Islet of Langerhans (tissue), 1 donor: Measurements from ENCODE around the gene CEP131.

Experiments
- FAIRE-seq: peaks from one replicate; lab custom pipeline; 2011; peaks lifted over from hg19 to GRCh38; lab: Jason Lieb, UNC

Gene CEP131

DNA sequence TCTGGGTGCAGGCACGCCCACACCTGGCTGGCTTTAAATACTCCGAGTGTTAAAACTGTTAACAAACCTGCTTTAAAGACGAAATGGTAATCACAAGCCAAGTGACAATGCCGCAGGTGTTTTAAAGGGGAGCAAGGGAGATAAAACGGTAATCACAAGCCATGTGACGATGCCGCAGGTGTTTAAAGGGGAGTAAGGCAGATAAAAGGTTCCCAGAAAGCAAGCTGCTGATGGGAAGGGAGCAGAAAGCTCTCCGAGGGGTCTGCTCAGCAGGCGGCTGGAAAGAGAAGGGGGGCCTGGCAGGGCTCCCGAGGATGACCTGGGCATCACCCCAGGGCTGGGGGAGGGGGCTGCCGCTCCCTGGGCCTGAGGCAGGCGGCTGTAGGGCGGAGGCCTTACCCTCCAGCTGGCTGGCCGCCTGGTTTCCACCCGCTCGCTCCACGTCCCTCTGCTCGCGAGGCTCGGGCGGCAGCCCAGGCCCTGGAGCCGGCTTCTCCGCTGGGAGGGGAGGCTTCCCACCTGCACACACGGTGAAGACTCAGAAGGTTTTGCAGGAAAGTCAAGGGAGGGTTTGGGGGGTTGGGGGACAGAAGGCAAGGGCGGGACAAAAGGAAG lies 28.4 kb upstream of the CEP131 start:
- no peak for FAIRE-seq

DNA sequence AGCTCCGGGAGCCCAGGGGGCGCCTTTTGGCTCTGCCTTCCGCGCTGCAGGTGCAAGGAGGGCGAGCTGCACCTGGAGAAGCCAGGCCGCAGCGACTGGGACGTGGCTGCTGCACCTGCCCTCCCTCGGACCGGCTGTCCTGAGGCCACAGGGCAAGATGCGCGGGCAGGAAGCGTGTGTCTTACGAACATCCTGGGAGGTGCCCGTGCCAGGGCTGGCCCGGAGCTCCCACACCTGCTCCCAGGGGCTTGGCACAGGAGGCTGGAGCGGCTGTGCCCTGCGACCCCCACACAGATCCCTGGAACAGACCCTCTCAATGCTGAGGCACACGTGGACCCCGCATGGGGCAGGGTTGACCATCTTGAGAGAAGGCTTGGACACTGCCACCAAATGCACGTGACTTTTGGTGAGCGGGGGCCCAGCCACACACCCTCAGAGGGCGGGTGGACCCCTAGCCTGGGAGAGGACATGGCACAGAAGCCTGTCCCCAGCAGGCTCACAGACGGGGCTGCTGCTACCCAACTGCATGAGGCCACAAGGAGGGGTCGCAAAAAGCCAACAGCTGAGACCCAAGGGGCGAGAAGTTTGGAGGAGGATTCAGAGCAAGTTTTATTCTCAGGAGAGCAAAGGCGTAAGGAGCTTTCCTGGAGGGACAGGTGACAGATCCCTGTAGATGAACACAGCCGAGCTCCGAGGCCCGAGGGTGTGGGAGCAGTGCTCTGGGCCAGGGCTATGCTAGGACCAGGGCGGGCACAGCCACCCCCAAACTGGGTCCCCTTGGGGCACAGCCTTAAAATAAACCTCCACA lies 27.7 kb upstream of the CEP131 start:
- no peak for FAIRE-seq

DNA sequence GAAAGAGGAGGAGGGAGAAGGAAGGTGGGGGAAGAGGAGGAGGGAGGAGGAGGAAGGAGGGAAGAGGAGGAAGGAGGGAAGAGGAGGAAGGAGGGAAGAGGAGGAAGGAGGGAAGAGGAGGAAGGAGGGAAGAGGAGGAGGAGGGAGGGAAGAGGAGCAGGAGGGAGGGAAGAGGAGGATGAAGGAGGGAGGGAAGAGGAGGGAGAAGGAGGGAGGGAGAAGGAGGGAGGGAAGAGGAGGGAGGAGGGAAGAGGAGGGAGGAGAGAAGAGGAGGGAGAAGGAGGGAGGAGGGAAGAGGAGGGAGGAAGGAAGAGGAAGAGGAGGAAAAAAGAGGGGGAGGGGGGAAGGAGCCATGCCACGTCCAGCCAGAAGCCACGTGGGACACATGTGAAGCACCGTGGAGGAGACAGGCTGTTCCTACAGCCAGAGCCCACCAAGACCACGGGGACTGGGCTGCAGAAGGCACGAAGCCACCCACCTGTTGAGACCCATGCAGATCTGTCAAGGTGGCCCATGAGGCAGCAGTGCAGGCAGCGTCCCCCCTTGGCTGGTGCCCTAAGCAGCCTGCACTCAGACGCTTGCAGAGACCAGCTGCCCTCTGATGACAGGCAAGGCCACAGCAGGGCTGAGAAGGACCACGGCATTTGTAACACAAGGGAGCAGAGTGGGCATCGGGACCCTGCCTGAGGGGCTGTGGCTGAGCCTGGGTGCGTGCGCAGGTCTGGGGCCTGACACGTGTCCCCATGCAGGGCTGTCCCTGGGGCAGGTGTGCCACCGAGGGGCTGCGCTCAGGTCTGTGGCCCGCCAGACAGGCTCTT lies 26.7 kb upstream of the CEP131 start:
- no peak for FAIRE-seq

DNA sequence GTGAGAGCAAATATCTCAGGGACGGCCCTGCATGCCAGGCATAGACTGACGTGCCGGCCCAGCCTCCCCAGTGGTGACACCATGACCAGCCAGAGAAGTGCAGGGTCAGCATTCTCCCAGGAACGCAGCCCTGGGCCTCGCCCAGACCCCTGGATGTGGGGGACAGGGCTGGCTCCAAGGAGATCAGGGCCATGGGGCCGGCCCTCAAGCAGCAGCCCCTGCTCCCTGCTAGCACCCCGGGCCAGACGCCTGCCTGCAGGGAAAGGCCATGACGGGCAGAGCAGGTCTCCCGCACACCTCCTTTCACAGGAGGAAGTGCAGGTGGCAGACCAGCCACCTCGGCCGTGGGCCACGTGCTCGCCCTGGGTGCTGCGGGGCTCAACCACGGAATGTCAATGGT lies 25.9 kb upstream of the CEP131 start:
- FAIRE-seq = no peak

DNA sequence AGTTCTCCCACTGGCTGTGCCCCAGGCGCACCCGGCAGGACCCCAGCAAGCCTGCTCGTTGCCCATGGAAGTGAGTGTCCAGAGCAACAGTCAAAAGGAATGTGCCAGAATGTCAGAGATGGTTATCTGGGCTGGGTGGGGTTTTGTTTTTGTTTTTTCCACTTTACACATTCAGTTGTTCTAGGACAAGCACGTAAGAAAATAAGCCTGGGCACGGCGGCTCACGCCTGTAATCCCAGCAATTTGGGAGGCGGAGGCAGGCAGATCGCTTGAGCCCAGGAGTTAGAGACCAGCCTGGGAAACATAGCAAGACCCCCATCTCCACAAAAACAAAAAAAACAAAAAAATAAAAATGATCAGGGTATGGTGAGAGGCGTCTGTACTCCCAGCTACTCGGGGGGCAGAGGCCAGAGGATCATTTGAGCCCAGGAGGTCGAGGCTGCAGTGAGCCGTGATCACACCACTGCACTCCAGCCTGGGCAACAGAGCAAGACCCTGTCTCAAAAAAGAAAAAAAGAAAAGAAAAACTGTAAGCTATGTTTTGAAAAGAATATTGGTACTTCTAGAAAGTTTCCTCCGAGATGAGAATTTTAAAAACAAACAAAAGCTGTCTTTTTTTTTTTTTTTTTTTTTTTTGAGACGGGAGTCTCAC lies 24.7 kb upstream of the CEP131 start:
- no peak for FAIRE-seq

DNA sequence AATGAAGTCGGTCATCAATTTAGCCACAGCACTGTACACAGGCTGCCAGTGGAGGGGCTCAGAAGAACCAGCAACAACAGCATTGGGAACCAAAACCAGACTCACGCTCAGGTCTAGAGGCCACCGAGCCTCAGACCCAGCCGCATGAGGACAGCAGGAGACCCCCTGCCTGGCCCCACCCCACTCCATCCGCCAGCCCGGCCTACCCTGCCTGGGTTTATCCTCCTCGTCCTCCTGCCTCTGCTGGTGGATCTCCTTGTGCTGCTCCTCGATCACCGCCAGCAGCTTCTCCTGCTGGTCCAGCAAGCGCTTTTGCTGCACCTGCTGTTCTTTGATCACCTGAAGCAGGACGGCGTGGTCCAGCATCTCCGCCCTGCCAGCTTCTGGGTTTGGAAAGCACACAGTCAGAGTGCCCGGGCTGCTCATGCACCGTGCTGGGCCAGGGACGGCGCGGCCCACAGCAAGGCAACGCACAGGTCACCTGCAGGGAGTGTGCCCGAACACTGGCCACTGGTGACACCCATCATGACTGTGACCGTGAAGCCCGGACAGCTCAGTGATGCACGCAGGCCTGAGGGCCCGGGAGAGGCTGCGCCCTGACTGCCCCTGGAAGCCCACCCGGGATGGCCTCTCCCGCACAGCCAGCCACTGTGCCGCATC lies 24.0 kb upstream of the CEP131 start:
- no peak for FAIRE-seq

DNA sequence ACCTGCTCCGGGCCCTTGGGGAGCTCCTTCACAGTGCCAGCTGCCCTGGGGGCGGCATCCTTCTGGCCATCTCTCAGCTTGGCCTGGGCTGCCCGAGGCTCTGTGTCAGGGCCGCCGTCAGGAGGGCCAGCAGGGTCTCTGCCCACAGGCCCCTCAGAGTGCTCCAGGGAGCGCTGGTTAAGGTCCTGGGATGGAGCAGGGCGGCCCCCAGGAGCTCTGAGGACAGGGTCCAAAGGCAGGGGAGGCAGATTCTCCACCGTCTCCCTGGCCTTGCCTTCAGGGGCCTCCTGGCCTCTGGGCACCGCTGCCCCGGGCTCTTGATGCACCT lies 23.5 kb upstream of the CEP131 start:
- FAIRE-seq = no peak

DNA sequence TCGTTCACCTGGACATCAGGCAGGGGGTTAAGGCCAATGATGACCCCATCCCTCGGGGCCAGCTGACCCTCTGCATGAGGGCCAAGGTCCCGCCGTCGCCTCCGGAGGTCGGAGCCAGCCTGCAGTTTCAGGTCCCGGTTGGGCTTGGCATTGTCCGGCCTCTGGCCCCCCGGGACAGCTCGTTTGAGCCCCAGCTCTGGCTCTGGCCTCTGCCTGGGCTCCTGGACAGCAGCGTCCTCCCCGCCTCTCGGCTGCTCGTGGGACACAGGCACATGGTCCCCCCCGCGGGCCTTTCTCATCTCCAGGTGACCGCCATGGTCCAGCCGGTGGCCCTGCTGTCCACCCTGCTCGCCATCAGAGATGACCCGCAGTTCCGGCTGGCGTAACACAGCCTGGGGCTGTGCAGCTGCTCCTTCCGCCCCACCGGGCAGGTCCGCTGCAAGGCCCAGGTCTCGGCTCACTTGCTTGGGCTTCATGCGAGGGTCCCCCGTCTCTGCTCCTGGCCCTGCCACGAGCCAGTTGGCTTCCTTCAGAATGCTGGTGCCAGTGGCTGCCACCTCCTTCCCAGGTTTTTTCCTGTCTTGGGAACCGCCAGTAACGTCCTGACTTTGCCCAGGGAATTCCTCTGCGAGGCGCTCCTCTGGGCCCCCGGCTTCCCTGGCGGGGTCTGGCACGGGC lies 23.0 kb upstream of the CEP131 start:
- no peak for FAIRE-seq

DNA sequence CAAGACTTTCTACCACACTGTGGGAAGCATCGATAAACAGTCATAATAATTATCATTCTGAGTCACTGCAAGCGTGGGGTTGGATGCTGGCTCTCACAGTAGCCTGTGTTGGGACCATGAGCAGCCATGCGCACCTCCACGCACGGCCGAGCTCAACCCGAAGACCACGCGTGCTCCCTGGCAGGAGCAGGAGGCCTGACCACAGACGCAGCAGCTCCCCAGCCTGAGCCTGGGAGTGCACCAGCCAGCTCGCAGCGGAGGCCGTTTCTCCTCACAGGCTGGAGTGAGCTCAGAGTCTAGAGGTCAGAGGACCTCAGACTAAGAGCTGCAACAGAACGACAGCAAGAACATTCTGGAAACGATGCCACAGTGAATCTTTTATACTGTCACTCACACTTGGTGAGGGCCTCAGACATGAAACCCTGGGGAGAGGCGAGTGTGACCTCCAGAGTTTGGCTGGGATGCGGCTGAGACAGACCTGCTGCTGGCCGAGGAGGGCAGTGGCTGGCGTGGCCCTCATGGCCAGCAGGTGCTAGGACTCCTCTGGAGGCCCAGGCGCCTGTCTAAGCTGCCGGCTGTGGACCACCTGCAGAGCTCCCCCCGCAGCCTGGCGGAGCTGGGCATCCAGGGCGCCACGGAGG lies 22.4 kb upstream of the CEP131 start:
- no peak for FAIRE-seq

DNA sequence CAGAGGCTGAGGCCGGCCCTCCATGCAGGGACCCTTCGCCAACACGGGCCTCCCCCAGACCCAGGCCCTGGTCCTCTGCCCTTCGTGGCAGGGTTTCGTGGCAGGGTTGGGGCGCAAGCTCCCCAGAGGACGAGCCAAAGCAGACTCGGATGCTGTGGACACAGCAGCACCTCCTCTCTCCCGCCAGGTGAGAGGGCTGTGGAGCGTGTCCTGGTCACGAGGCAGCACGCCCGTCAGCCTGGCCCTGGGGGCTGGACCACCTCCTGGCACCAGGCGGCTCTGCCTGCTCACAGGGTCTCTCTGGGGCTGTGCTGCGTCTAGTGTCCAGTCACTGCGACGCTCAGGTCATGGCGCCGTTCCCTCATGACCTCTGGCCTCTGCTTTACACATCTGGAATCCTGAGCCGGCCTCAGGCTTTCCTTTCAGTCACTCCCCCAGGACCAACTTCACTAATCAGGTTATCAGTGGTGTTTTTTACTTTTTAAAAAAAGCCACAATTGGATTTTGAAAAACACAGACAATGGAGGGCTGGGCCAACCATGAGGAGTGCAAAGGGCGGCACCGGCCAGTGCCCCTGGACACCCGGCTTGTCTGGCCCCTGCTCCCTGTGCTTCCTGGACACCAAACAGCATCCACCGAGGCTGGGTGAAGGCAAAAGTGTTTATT lies 21.7 kb upstream of the CEP131 start:
- no peak for FAIRE-seq

DNA sequence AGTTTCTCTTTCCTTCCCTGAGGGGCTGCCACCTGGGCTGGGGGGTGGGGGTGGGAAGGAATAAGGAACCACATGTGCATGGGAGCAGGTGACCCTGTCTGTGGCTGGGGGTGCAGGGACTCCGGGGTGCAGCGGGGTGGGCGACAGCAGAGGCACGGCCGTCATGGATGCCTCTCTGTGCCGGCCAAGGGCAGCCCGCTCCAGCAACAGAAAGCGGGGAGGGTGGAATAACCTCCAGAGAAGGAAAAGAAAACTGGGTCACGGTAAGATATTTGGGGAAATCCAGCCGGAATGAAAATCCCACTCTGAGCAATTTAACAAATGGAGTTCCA lies 20.5 kb upstream of the CEP131 start:
- FAIRE-seq = no peak

DNA sequence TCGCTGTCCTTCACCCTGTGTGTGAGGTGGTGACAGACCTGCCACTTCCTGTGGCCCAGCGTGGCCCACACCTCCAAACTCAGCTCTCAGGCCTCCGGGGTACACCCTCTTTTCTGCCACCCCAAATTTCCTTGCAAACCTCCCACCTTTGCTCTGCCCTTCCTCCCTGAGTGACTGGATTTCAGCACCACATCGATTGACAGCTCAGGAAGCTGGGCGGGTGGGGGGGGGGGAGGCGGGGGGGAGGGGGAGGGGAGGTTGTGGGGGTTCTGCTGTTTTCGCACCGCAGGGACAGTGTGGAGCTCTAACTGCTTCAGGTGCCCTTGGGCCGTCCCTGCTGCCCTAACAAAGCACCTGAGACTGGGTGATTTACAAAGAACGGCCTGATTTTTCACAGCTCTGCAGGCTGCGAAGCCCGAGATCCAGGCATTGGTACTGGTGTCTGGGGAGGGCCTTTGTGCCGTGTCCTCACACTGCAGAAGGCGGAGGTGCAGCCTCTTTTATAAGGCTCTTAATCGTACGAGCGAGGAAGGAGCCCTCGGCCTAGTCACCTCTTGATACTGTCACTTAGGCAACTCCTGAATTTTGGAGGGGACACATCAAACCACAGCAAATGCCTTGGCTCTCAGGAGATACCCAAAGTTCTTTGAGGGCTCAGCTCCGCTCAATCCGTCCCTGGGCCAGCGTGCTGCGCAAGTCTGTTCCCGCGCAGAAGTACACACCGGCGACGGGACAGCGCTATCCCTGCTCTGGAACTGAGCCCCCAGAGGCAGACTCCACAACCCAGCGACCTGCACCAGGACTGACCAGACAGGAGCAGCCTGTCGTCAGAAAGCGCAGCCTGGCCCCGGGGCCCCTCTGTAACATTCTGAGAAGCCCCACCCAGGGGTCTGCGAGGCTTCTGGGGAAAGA lies 19.9 kb upstream of the CEP131 start:
- FAIRE-seq = no peak

DNA sequence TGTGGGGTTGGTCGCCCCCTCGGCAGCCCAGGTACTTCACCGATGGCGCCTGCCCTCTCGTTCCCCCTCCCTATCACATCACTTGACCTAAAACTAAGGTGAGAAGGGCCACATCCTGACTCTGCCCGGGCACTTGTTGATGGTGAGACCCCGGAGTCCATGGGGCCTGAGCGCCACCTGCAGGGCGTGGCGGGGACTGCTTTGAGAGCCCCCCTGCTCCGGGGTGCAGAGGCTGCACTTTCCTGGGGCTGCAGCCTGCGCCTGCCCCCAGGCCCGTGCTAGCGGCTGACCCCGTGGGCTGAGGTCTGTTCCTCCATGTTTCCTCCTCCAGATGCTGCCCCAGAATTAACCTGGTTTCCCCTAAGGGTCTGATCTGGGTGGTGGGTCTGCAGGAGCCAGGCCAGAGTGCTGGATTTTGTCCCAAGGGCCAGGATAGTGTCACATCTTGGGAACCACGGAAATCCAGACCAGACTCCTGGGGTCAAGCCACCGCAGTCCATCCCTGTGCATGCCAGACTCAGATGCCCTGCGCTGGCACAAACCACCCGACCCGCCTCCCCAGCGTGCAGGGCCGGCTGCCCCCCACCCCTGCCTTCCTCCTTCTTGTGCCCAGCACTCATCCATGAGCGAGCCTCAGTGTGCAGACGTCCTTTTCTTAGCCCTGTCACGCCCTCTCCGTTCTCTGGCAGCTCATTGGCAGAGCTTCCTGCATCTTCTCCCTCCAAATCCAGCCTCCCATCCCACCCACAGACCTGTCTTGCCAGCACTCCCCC lies 19.1 kb upstream of the CEP131 start:
- no peak for FAIRE-seq

DNA sequence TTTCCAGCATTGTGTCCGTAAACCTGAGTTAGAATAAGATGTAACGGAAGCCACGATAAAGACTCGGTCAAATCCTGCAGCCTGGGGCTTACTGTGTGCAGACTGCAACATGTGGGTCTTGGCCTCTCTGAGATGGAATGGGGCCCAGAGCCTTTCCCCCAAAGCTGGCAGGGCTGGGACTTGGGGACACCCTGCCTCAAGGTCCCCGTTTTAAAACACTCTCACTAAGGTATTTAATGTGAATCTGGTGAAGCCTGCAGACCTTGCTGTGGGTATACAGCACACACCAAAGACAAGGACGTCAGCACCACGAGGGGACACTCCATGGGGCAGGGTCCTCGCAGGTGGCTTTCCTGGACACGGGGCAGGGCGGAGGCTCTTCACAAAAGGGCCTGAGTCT lies 18.4 kb upstream of the CEP131 start:
- no peak for FAIRE-seq

DNA sequence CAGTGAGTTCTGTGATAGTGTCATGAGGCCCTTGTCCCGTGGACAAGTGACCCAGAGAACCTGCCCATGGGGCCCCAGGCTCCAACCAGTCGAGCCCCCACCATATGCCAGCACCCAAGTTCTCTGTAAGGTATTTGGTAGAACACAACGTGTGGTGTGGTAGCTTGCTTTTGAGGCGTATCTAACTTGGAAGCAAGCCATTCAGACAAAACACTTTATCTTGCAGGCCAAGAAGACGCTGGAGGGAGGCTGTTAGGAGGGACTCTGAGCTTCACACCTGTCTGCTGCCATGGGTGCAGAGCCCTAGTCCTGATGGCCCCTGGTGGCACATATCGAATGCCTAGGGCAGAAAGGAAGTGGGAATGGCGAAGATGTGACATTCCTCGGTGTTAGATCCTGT lies 18.0 kb upstream of the CEP131 start:
- FAIRE-seq = no peak

DNA sequence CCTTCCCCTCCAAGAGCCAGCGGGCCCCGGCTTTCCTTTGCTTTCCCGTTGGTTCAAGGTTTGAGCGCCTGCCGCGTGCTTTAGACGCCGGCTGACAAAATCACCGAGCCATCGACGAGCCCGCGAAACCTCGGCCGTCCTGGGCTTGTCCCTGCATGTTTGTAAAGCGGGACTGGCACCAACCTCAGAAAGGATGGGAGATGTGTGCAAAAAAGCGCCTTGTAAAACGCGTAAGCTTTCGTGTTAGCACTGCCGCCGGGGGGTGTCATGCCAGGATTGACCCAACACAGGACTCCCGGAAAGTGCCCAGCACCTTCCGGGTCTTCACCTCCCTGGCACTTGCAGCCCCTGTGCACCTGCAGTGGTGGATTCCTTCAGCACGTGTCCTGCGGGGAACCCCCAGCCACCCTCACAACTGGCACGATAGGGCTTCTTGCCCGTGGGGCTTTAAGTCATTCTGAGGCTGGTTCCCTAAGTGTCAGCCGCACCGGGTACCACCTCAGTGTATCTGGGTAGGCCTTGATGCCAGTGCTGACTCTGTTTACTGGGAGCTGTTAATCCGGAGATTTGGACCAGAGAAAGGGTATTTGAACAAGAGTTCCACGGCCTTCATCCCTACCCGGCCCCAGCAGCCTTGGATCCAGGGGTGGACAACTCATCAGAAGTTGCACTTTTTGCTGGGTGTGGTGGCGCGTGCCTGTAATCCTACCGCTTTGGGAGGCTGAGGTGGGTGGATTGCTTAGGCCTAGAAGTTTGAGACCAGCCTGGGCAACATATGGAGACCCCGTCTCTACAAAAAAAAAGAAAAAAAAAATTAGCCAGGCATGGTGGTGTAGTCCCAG lies 17.2 kb upstream of the CEP131 start:
- no peak for FAIRE-seq

DNA sequence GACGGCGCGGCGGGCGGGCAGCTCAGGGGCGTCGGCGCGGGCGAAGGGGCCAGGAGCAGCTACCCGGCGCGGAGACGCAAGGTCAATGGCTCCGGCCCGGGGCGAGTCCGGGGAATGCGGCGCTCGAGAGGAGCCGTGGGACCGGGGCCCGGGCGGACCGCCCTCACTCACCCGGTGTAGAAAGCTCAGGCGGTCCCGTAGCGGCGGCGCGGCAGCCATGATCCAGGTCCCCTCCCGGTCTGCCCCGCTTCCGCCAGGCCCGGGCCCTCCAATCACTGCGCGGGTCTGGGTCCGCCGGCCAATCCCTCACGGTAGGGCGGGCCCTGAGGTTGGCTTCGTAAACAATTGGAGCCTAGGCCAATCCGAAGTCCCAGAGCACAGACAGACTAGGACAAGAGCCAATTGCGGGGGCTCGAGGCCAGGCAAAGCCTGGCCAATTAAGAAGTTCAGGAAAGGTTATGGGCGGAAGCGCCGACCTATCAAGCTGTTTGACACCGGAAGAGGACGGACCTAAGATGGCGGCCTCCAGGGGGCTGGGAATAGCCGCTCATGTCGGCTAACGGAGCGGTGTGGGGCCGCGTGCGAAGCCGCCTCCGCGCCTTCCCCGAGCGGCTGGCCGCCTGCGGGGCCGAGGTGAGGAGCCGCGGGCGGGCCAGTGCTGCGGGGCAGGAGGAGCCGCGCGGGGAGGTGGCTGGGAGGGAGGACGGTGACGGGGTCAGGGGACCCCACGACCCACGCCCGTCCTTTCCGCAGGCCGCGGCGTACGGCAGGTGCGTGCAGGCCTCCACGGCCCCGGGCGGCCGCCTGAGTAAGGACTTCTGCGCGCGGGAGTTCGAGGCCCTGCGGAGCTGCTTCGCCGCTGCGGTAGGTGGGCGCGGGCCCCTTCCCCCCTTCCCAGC lies 16.3 kb upstream of the CEP131 start, which contains the start of the genes NDUFAF8 and TEPSIN:
Gene NDUFAF8, plus strand, starts transcription at position 504 of the 899 bp plus-strand sequence. Its CDS starts 46 bp downstream, at position 550.
Gene TEPSIN, minus strand, starts transcription at position 241 of the 899 bp plus-strand sequence. Its CDS starts 22 bp downstream, at position 219.
- peak; percentile 99 for FAIRE-seq
